Stimulated activated CD4-positive, alpha-beta T cell treated with anti-CD3 and anti-CD28 coated beads, Interleukin-2, amount 100 ng/mL, for 24 hours (primary cell): Measurements from ENCODE around the gene FOXK1.

Experiments
- DNase-seq, 2 donors: peaks; one replicate each; pipeline ENCODE4 v3.0.0-alpha.2; 2020

Gene FOXK1

GRCh38 chr7:4766666-4767519 lies 84.8 kb downstream of the FOXK1 start:
- no peak for DNase-seq

- DNase-seq: no peak
Measured at GRCh38 chr7:4768597-4769569, 86.8 kb downstream of the FOXK1 start.

GRCh38 chr7:4769761-4770160 lies 87.7 kb downstream of the FOXK1 start:
- no peak for DNase-seq

- no peak for DNase-seq
Measured at GRCh38 chr7:4770886-4771285, 88.8 kb downstream of the FOXK1 start.

- DNase-seq: no peak
Measured at GRCh38 chr7:4771737-4772136, 89.6 kb downstream of the FOXK1 start.

GRCh38 chr7:4772306-4772705 lies 90.2 kb downstream of the FOXK1 start:
- no peak for DNase-seq

GRCh38 chr7:4774007-4774406 lies 91.9 kb downstream of the FOXK1 start:
- no peak for DNase-seq

GRCh38 chr7:4774658-4775249 lies 92.7 kb downstream of the FOXK1 start:
- DNase-seq: peak; percentile 19 to 28

GRCh38 chr7:4775250-4775847 lies 93.3 kb downstream of the FOXK1 start, which contains the start of gene AP5Z1:
Gene AP5Z1 (plus strand): TSS chr7:4775623. CDS start chr7:4775716, 93 bp downstream.
- DNase-seq: peak; percentile 95 to 96

- peak; percentile 33 to 56 for DNase-seq
Measured at GRCh38 chr7:4775848-4776623, 93.9 kb downstream of the FOXK1 start.

- no peak for DNase-seq
Measured at GRCh38 chr7:4779118-4779517, 97.0 kb downstream of the FOXK1 start.

GRCh38 chr7:4781366-4782069 lies 99.4 kb downstream of the FOXK1 start:
- DNase-seq: no peak

- no peak for DNase-seq
Measured at GRCh38 chr7:4782333-4783291, 100.5 kb downstream of the FOXK1 start.

- DNase-seq: no peak
Measured at GRCh38 chr7:4783292-4783652, 101.2 kb downstream of the FOXK1 start.

GRCh38 chr7:4783762-4784351 lies 101.8 kb downstream of the FOXK1 start:
- DNase-seq: no peak

- no peak for DNase-seq
Measured at GRCh38 chr7:4784799-4785198, 102.7 kb downstream of the FOXK1 start.

GRCh38 chr7:4785371-4785770 lies 103.3 kb downstream of the FOXK1 start:
- DNase-seq: no peak

GRCh38 chr7:4786015-4786414 lies 103.9 kb downstream of the FOXK1 start:
- DNase-seq: no peak

GRCh38 chr7:4787541-4787940 lies 105.4 kb downstream of the FOXK1 start:
- no peak for DNase-seq
